GM19372 (cell line): ENCODE measurements around the gene AFAP1L2.
"Not testable (repeated sequence)": the region's sequence is repeated elsewhere in the genome, so short reads cannot be mapped to it uniquely, and the experiment has no call there.

Experiments
- ATAC-seq: cut with Tn5 transposase; IDR thresholded peaks from one replicate; pipeline ENCODE4 v1.9.1; 2021; ENCODE audit warnings: mild to moderate bottlenecking, low read depth, moderate library complexity; ENCODE audit not compliant: unreplicated experiment

The AFAP1L2 gene

GRCh38 chr10:114367351-114368056 lies 36.8 kb downstream of the AFAP1L2 start:
- ATAC-seq = no peak

DNA sequence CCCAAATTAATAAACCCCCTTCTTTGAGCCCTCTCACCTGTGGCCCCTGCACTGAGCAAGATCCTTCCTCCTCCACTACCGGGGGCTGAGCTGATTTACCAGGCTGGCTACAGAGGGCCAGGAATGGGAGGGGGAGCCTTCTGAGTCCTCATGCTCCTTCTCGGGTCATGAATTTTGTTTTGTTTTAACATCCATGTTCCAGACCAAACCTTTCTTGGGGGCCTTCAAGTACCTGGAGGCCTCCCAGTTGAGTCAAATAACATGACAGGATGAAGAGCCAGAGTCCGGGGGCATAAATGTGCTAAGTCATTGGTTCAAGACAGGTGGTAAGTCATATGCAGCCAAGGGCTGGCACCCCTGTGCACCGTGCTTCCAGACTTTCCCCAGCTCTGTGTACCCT lies 39.6 kb downstream of the AFAP1L2 start:
- ATAC-seq = no peak

GRCh38 chr10:114363745-114364454 lies 40.4 kb downstream of the AFAP1L2 start:
- no peak for ATAC-seq

DNA sequence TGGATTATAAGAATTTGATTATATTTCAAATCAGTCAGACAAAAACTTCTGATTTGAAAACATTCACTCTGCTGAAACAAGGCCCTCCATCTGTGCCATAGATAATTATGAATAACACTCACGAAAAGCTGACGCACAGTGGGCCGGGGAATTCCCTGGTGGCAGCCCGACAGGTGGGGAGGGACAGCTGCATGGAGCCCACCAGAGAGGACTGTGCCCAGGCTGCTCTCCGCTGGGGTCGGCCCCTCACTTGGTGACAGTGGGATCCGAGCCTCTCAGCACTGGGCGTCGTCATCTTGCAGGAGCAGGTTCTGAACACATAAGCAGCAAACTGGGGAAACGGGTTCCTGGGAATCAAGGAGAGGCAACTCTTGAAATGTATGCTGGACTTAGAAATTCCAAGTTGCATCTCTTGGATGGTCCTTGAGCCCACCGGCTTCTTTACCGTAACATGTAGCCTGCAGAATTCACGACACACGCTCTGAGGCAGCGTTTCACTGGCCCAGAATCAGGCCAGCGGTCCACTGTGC lies 41.4 kb downstream of the AFAP1L2 start:
- ATAC-seq = no peak

GRCh38 chr10:114359953-114360345 lies 44.4 kb downstream of the AFAP1L2 start:
- no peak for ATAC-seq

GRCh38 chr10:114359041-114359952 lies 45.0 kb downstream of the AFAP1L2 start:
- no peak for ATAC-seq

DNA sequence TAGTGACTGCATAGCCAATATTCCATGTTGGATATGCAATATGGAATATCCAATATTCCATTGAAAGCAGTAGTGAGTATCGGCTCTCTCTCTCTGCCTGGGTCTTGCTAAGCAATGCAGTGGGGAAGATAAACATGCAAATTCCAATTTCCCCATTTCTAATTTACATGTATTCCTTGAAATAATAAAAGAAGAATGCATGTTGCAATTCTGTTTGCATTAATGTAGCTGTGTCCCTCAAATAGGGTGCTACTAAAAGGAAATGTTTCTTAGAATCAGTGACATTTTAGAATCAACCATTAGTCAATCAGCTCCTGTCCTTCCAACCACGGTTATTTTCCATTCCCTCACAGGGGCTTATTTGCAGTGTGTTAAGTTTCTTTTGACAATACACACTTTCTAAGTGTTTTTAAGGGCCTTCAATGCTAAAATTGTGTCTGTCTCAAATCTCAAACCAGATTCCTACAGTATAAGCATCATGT lies 46.7 kb downstream of the AFAP1L2 start:
- no peak for ATAC-seq

- no peak for ATAC-seq
Observed at GRCh38 chr10:114356751-114357514, 47.4 kb downstream of the AFAP1L2 start.

DNA sequence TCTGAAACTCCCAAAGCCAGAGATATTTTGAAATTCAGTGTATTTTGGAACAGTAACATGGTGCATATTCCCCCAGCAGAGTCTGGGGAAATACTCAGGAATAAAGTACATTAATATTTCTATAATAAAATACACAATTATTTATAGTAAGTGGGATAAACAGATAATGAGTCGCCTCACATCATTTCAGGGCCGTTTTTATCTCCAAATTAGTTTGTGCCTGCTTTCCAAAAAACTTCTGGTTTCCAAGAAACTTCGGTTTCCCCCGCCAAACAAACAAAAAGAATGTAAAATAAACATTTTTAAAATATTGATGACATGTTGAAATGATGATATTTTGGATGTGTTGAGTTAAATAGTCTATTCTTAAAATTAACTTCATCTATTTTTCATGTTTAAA lies 48.2 kb downstream of the AFAP1L2 start:
- no peak for ATAC-seq

DNA sequence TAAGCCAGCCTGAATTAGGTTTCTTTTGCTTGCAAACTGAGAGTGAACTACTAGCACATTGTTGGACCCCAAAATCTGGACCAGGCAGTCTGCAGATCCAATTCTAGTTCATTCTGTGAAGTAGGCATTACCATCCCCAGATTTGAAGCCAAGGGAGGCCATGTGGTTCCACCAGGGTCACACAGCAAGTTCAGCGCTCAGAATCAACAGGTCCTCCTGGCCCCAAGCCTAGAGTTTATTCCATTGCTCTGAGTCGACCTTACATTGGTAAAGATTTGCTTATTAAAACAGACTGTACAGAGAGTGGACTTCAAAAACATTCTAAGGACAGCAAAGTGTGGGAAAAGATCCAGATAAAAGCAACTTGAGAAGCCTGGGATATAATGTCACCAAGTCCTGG lies 50.9 kb downstream of the AFAP1L2 start:
- no peak for ATAC-seq

DNA sequence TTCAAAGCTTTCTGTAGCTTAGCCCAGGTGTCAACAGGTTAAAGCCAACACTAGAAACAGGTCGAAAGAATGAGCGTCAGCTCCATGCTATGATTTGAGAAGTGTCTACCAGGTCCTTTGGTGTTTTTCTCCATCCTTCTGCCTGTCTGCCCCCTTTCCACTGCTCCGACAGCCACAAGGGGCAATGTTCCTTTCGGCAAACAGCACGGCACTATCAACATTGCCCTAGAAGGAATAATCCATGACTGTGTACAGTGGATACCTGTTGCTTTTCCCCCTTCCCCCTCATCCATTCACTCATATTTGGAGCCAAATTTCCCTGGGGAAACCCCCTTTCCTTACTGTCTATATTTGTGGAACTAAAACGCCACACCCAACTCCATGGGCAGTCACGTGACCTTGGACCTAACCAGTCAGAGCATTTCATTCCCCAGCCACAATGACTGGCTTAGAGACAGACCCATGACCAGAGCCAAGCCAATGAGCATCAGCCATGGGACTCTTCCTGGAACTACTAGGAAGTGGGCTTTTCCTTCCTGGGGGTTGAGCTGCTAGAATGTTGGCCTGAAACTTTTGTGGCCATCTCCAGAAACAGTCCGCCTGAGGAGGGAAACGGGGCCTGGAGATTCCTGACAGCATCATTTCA lies 51.5 kb downstream of the AFAP1L2 start:
- ATAC-seq = no peak

- ATAC-seq = no peak
Observed at GRCh38 chr10:114350751-114351150, 53.6 kb downstream of the AFAP1L2 start.

DNA sequence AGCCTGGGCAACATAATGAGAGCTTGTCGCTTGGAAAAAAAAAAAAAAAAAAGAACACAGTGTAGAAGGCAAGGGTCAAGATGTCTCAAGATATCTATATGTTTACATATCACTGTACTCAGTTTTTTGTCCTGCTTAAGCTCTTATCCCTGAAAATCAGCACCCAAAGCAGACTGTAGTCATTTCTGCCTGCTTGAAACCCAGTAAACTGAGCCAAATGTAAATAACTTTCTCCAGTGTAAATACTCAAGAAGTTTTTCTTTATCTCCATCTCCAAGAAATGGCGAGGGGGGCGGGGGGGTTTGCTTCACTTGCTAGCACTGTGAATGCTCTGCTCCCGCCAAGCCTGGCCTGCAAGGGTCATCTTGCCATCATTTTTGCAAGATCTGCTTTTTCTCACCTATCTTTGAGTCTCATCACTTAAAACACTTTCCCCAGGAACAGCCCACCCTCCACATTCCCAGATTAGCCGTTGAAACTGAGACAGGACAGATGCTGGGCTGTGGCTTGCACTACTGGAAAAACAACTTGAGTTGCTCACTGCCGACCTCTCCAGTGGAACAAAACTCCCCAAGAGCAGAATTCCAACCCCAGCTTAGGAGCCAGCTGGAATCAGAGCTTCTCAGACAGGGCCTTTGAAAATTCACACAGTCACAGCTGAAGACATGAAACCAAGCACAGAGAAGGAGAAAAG lies 54.6 kb downstream of the AFAP1L2 start:
- ATAC-seq = no peak

DNA sequence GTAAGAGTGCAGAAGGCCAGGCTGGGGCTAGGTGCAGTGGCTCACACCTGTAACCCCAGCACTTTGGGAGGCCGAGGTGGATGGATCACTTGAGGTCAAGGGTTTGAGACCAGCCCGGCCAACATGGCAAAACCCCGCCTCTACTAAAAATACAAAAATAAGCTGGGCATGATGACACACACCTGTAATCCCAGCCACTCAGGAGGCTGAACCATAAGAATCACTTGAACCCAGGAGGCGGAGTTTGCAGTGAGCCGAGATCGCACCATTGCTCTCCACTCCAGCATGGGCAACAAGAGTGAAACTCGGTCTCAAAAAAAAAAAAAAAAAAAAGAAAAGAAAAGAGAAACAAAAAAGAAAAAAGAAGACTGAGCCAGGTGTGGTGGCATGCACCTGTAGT lies 55.2 kb downstream of the AFAP1L2 start:
- not testable (repeated sequence) for ATAC-seq

- ATAC-seq = no peak
Observed at GRCh38 chr10:114347791-114348190, 56.5 kb downstream of the AFAP1L2 start.

GRCh38 chr10:114347241-114347640 lies 57.1 kb downstream of the AFAP1L2 start:
- no peak for ATAC-seq

DNA sequence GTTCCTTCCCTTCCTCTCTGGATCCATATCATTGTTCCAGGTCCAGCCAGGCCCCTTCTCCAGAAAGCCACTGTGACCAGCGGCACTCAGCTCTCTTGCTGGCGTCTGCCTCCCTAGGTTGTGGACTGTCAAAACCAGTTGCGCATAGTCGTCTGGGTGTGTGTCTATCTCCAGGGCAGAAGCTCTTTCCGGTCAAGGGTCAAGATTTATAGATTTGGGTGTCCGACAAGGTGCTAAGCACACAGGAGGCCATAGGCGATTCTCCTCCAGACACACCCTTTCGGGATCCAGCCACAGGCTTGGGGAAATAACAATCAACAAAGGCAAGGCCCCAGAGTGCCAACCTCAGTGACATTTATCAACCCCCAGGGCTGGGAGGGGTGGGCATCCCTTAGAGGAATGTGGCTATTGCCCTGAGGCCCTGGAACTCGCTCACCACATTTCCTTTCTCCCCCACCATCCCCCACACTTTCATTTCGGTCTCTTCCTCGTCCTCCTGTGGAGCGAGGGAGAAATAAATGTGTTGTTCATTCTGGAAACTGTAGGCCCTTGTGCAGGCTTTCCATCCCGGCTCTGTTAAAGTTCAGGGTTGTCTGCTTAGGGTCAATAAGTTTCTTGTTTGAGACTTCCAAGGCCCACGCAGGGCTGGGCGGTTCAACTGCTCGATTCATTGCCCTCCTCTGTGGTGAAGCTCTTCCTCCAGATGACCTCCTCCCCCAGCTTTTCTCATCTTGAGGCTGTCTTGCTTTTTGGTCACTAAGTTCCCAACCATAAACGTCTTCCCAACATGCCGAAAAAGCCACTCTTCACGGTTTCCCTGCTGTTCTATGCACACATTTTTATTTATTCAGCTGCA lies 57.9 kb downstream of the AFAP1L2 start:
- no peak for ATAC-seq

DNA sequence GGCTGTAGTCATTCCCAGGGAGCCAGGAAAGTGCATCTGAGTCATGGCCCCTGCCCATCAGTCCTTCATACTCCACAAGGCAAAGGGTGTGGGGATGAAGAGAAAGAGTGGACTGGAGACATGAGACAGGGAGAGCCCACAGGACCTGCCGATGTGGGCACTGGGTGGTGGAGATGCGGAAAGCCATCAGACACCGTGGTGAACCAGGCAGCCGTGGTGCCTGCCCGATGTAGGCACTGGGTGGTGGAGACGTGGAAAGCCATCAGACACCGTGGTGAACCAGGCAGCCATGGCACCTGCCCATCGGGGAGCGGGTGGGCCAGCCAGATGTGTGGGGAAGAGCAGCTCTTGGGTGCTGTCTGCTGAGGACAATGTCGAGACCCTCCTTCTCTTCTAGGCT lies 58.6 kb downstream of the AFAP1L2 start:
- ATAC-seq = no peak
